ENCODE data around the gene UCK2.

DNA sequence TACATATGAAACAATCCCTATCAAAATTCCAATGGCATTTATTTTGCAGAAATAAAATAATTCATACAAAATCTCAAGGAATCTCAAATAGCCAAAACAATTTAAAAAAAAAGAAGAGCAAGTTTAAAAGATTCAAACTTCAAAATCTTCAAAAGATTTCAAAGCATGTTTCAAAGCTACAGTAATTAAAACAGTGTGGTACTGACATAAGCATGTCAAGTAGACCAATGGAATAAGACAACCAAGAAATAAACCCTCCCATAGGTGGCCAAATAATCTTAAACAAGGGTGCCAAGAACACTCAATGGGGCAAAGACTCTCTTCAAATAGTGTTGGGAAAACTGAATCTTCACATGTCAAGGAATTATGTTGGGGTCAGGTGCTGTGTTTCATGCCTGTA lies 28.0 kb upstream of the UCK2 start:
- TF ChIP-seq TCF12 (IDR thresholded peaks at IDR 0.05; ENCODE audit: low read depth): no peak
- TF ChIP-seq EP300 (IDR thresholded peaks at IDR 0.05; ENCODE audit: borderline replicate concordance): no peak
- TF ChIP-seq NFIC (IDR thresholded peaks at IDR 0.05): no peak
- TF ChIP-seq EGR1 (IDR thresholded peaks at IDR 0.05): no peak
- no peak for TF ChIP-seq FOXM1 (IDR thresholded peaks at IDR 0.05; ENCODE audit: borderline replicate concordance, low read depth)
- no peak for TF ChIP-seq YY1 (IDR thresholded peaks at IDR 0.05; ENCODE audit: low read depth)
